GM18507 (cell line): ENCODE data around the gene MICB.

Experiments used
- DNase-seq: peaks from one replicate; pipeline ENCODE4 v3.0.0; 2011; ENCODE audit warnings: low read depth; ENCODE audit not compliant: insufficient read length; ENCODE audit errors: extremely low spot score
- FAIRE-seq: peaks from 2 replicates; lab custom pipeline; 2011; peaks lifted over from hg19 to GRCh38; lab: Jason Lieb, UNC

MICB gene

GRCh38 chr6:31557443-31558317, 59.7 kb downstream of the MICB start:
- FAIRE-seq (no peak), DNase-seq (no peak)

- DNase-seq (no peak), FAIRE-seq (no peak)
Measured at GRCh38 chr6:31558318-31558625, 60.3 kb downstream of the MICB start.

- DNase-seq (no peak), FAIRE-seq (peak; percentile 95)
Measured at GRCh38 chr6:31558631-31559500, 60.9 kb downstream of the MICB start.

GRCh38 chr6:31559606-31559957, 61.6 kb downstream of the MICB start:
- no peak for FAIRE-seq
- DNase-seq: no peak

GRCh38 chr6:31559958-31560696, 62.2 kb downstream of the MICB start:
- peak; percentile 98 for FAIRE-seq
- DNase-seq: no peak

GRCh38 chr6:31560697-31561058, 62.7 kb downstream of the MICB start:
- FAIRE-seq (no peak), DNase-seq (no peak)
